ENCODE data around the gene FGG. TPM values are rescaled to one million over a fixed set of nuclear protein-coding genes. Genes with fewer than 3 reads are reported as not detected.

The FGG gene
- total RNA-seq, 2 experiments from 2014 or later, result not detected

DNA sequence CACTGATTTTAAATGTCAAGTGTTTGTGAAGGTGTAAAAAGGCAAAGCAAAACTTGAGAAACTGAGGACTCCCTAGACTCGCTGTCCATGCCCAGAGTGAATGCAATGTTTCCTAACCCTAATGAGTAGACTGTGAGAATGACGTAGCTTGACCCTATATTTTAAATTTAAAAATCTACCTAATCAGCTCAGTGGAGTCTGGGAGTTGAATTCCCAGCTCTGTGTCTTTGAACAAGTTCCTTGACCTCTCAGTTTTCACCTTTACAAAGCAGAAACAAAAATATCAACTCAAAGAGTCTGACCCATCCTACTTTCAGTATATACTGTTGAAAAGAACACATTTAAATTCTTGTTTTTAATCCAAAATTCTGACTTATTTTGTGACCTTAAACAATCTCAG lies 24.3 kb downstream of the FGG start:
- no peak overlapping the region for H3K27ac Mint-ChIP-seq
- DNase-seq, result no peak
- CTCF ChIA-PET, result interaction anchor here (1.2 to 2.1 kb wide), 3 partner anchors 30 to 38 kb away, joined by 3 to 8 read pairs (median 5); no protein-coding TSS in a partner anchor

DNA sequence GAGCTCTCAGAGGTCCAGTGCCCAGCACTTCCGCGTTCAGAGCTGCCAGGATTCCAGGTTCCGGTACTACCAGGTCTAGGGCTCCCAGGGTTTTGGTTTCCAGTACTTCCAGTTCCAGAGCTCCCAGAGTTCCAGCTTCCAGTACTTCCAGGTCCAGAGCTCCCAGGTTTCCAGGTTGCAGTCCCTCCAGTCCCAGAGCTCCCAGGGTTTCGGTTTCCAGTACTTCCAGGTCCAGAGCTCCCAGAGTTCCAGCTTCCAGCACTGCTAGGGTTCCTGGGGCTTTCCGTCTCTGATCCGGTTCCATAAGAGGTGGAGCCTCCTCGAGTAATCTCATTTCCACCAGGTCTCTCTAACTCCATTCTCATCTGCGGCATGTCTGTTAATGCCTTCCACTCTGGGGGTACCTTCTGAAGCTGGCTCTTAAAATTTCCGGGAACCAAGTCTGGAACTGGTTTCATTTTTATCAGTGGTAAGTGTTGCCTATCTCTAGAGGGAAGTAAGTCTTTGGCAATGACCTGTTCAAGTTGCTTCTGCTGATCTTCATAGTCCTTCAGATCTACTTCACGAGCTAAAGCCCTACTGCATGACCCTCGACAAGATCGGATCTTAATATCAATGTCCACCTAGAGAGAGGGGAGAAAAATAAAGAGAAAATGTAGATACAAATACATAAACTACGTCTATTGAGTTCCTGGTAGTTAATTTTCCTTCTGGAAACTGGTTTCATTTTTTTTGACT lies 26.0 kb downstream of the FGG start:
- ChIA-PET CTCF (interaction anchor here (1.6 kb wide), 1 partner anchor 27 kb away, joined by 4 read pairs; no protein-coding TSS in a partner anchor), POLR2A (no interaction called here)
- H3K36me3 Mint-ChIP-seq (ENCODE audit: low read depth), result no peaks in the 10 kb centered on the region
- ATAC-seq (no peak), DNase-seq (no peak)
- H3K9me3 Mint-ChIP-seq, result no peaks in the 10 kb centered on the region
- TF ChIP-seq, protein P1, sequence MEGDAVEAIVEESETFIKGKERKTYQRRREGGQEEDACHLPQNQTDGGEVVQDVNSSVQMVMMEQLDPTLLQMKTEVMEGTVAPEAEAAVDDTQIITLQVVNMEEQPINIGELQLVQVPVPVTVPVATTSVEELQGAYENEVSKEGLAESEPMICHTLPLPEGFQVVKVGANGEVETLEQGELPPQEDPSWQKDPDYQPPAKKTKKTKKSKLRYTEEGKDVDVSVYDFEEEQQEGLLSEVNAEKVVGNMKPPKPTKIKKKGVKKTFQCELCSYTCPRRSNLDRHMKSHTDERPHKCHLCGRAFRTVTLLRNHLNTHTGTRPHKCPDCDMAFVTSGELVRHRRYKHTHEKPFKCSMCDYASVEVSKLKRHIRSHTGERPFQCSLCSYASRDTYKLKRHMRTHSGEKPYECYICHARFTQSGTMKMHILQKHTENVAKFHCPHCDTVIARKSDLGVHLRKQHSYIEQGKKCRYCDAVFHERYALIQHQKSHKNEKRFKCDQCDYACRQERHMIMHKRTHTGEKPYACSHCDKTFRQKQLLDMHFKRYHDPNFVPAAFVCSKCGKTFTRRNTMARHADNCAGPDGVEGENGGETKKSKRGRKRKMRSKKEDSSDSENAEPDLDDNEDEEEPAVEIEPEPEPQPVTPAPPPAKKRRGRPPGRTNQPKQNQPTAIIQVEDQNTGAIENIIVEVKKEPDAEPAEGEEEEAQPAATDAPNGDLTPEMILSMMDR (IDR thresholded peaks at IDR 0.05), result no peak
- H3K27ac Mint-ChIP-seq, result no peak overlapping the region
- H3K4me3 Mint-ChIP-seq, result no peak overlapping the region
- H3K27me3 Mint-ChIP-seq, result peaks cover 18% of the 10 kb centered on the region
- intact Hi-C loops (cut with micrococcal nuclease), result no loop called here
- H3K4me1 Mint-ChIP-seq (ENCODE audit: low read depth), result no peaks in the 10 kb centered on the region

More for the DNA sequence above, 24.3 kb downstream of the FGG start:
- POLR2A ChIA-PET, result interaction anchor here (0.5 kb wide), 1 partner anchor 451 kb away, joined by 3 read pairs; no protein-coding TSS in a partner anchor
- ATAC-seq, result no peak
- H3K9me3 Mint-ChIP-seq, result no peaks in the 10 kb centered on the region
- intact Hi-C loops (cut with micrococcal nuclease), result no loop called here
- H3K4me1 Mint-ChIP-seq (ENCODE audit: low read depth), result no peaks in the 10 kb centered on the region
- no peaks in the 10 kb centered on the region for H3K36me3 Mint-ChIP-seq (ENCODE audit: low read depth)
- H3K27me3 Mint-ChIP-seq, result peaks cover 19% of the 10 kb centered on the region
- H3K4me3 Mint-ChIP-seq, result no peak overlapping the region
- TF ChIP-seq, protein P1 (IDR thresholded peaks at IDR 0.05), result no peak

DNA sequence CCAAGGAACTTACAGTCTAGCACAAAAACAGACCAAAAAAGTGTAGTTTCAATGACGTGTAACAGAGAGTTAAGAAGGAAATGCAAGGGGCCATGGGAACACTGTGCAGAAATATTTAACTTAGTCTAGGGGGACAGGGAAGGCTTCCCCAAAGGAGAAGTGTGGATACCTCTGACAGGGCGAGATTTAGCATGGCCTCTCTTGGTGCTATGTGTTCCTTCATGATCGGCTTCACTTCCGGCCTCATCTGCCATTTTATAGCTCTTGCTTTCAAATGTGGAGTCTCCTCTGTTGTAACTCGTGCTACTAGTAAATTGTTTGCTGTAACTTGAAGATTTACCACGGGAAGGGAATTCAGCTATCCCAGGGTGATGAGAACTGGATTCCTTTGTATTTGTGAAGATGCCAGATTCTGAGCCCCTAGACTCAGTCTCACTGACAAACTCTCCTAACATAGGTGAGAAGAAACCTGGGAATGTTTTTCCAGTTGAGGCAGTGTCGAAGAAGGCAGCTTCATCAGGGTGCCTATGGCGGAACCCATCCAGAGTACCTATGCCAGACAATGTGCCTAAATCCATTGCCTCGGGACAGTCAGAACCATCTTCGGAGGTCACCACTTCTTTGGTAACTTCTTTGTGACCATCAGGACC lies 27.0 kb downstream of the FGG start:
- H3K36me3 Mint-ChIP-seq (ENCODE audit: low read depth), result no peaks in the 10 kb centered on the region
- intact Hi-C loops (cut with micrococcal nuclease), result no loop called here
- H3K9me3 Mint-ChIP-seq, result no peaks in the 10 kb centered on the region
- H3K27ac Mint-ChIP-seq, result no peak overlapping the region
- H3K4me1 Mint-ChIP-seq (ENCODE audit: low read depth), result no peaks in the 10 kb centered on the region
- H3K4me3 Mint-ChIP-seq, result no peak overlapping the region
- CTCF ChIA-PET, result interaction anchor here (1.6 kb wide), 1 partner anchor 26 kb away, joined by 4 read pairs; no protein-coding TSS in a partner anchor
- TF ChIP-seq, protein P1 (IDR thresholded peaks at IDR 0.05), result no peak
- POLR2A ChIA-PET, result no interaction called here
- H3K27me3 Mint-ChIP-seq, result peaks cover 15% of the 10 kb centered on the region
- ATAC-seq, result no peak
- no peak for DNase-seq

DNA sequence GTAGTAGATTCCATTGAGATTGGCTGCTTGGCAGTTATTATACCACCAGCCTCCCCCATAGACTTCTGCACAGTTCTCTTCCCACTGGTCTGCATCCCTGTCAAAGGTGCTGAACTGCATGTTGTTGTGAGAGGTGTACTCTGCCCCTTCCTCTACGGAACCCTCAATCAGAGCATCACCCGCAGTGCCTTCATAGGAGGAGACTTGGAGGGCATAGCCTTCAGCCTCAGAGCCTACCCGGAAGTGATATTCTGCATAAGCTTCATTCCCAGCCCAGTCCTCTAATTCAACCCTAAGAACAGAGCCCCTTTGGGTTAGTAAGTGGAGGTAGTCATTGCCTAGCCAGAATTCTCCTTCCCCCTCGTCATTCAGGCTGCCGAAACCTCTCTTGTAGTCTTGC lies 28.2 kb downstream of the FGG start:
- Mint-ChIP-seq H3K27me3 (peaks cover 13% of the 10 kb centered on the region), H3K4me3 (no peak overlapping the region), H3K27ac (no peak overlapping the region), H3K36me3 (ENCODE audit: low read depth) (no peaks in the 10 kb centered on the region), H3K9me3 (no peaks in the 10 kb centered on the region), H3K4me1 (ENCODE audit: low read depth) (no peaks in the 10 kb centered on the region)
- ChIA-PET CTCF (no interaction called here), POLR2A (no interaction called here)
- ATAC-seq, result no peak
- TF ChIP-seq, protein P1 (IDR thresholded peaks at IDR 0.05), result no peak
- no peak for DNase-seq
- intact Hi-C loops (cut with micrococcal nuclease), result no loop called here

DNA sequence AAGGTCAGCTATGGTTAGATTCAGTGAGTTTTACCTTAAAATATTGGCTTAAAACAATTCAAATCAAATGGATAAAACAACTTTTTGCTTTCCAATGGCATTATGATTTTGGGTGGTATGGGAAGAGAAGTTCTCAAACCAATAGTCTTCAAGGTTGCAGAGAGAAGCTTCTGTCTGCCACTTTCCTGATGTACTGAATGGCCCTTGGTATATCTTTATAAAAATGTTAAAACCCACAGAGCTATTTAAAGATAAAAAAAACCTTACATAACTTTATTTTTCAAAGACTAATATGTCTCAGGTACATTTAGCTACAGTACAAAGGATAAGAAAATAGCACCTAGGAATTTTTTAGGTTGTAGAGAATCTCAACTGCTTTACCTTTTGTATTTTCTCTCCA lies 28.8 kb downstream of the FGG start:
- Mint-ChIP-seq H3K4me3 (no peak overlapping the region), H3K9me3 (no peaks in the 10 kb centered on the region), H3K4me1 (ENCODE audit: low read depth) (no peaks in the 10 kb centered on the region), H3K27ac (no peak overlapping the region), H3K27me3 (peaks cover 10% of the 10 kb centered on the region), H3K36me3 (ENCODE audit: low read depth) (no peaks in the 10 kb centered on the region)
- POLR2A ChIA-PET, result no interaction called here
- intact Hi-C loops (cut with micrococcal nuclease), result no loop called here
- TF ChIP-seq, protein P1 (IDR thresholded peaks at IDR 0.05), result no peak
- no peak for ATAC-seq
- CTCF ChIA-PET, result no interaction called here
- DNase-seq, result no peak

Data from activated CD8-positive, alpha-beta T cell treated with anti-CD3 and anti-CD28 coated beads for 36 hours (primary cell).